Muscle of leg (tissue), 11 donors: ENCODE data around the gene ACAD9. TPM values are rescaled to one million over a fixed set of nuclear protein-coding genes. Genes with fewer than 3 reads are reported as not detected.
"Not testable (repeated sequence)": the region's sequence is repeated elsewhere in the genome, so short reads cannot be mapped to it uniquely, and the experiment has no call there.

Experiments
- DNase-seq: peaks from one replicate; pipeline ENCODE4 v3.0.0; 2013
- H3K27ac ChIP-seq: one replicate; pipeline ENCODE4 v1.5.1; 2013; ENCODE audit warnings: mild to moderate bottlenecking, low read length, control low read depth
- H3K27me3 ChIP-seq: one replicate; pipeline ENCODE4 v1.6.1; 2013; ENCODE audit warnings: low read length; ENCODE audit not compliant: control insufficient read depth, insufficient read depth
- H3K36me3 ChIP-seq: one replicate; pipeline ENCODE4 v1.6.1; 2013; ENCODE audit warnings: low read length; ENCODE audit not compliant: control insufficient read depth, insufficient read depth
- H3K4me1 ChIP-seq: one replicate; pipeline ENCODE4 v1.6.1; 2013; ENCODE audit warnings: low read length; ENCODE audit not compliant: control insufficient read depth, insufficient read depth
- H3K4me3 ChIP-seq: one replicate; pipeline ENCODE4 v1.5.1; 2013; ENCODE audit warnings: low read length, control low read depth
- H3K9me3 ChIP-seq: replicated peaks from 2 replicates; pipeline ENCODE4 v1.6.1; 2013; ENCODE audit warnings: low read depth, low read length; ENCODE audit not compliant: control insufficient read depth
- WGBS: methylation state at CpG from one replicate; pipeline ENCODE4 v1.1.5; 2013; ENCODE audit warnings: missing lambda C conversion rate; ENCODE audit not compliant: insufficient coverage; 5-methylcytosine and 5-hydroxymethylcytosine counted together
- polyA plus RNA-seq, 8 donors: library from polyadenylated mRNA; unstranded; fragments of 120-200 nt; gene quantifications; one replicate each; pipeline versions ENCODE4 v1.2.1 to v1.2.3, GENCODE V29; 2013; ENCODE audit warnings: inconsistent platforms in 1 of 8, low replicate concordance in 1 of 8; ENCODE audit not compliant: insufficient read length in 8 of 8, insufficient read depth in 1 of 8
- total RNA-seq: library from RNA; stranded (reverse); fragments of 120-200 nt; gene quantifications from one replicate; pipeline ENCODE4 v1.2.4, GENCODE V29; 2013

ACAD9 gene
- total and polyA plus RNA-seq, 9 donors, result 22.7 to 30.4 (median 25.6) TPM

DNA sequence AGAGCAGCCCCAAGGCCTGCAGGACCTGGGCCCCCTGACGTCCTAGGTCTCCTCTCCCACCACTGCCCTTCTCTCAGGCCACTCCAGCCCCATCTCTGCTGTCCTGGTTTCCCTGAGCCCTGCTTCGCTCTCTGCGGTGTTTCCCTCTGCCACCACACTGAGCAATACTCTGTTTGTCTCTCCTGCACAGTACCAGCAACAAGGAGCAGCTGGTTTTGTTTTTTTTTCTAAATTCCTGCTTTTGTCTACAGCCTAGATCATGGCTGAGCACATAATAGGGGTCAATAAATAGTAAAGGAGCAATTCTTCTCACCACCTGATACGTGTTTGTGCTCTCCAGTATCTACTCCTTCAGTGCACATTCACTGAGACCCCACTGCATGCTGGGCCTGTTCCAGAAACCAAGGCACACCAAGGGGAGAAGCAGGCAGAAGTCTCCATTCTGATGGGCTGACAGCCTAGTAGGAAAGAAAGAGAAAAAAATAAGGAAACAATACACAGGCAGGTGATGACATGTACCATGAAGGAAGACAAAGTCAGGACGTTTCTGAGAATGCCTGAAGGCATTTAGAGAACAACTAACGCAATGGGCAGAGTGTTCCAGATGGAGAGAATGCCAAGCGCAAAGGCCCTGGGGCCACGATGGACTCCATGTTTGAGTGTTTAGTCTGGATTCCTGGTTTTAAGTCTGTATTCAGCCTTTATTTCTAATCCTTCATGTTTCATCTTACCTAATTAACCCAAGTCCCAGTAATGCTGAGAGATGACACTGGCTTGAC lies 6.0 kb upstream of the ACAD9 start:
- peaks cover 26% of the 10 kb centered on the region for H3K4me1 ChIP-seq
- H3K27ac ChIP-seq, result no peak overlapping the region
- WGBS, result 48% methylated on average over 3 of the region's 8 CpGs
- H3K4me3 ChIP-seq, result no peak overlapping the region
- H3K9me3 ChIP-seq, result no peaks in the 10 kb centered on the region
- no peaks in the 10 kb centered on the region for H3K27me3 ChIP-seq
- DNase-seq, result no peak
- peaks cover 3% of the 10 kb centered on the region for H3K36me3 ChIP-seq

DNA sequence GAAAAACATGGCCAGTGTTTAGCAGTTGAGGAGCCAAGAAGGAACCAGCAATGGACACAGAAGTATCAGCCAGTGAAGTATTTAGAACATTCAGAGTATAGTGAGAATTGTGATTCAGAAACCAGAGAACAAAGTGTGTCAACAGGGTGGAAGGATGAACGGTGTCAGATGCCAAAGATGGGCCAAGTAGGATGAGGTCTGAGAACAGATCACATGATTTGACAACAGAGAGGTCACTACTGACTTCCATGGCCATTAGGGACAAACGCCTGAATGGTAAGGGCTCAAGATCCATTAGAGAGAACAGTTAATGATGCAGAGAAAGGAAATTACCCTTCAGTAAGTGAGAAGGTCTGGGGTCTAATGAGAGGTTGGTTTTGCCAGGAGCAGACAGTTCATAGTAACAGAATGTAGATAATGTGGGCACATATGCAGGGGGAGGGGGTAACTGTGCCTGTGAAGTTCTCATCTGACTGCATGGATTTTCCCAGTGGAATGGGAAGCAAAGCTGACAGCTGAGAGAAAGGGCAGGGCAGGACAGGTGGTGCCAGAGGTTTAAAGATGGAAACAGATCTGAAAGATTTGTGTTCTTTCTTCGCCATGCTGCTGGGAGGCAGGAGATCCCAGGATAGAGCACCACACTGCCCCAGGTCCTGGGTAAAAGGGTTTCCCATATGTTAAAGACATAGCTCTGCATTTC lies 4.8 kb upstream of the ACAD9 start:
- H3K27ac ChIP-seq, result peak overlapping the region; percentile 74
- H3K4me1 ChIP-seq, result peaks cover 27% of the 10 kb centered on the region
- H3K9me3 ChIP-seq, result no peaks in the 10 kb centered on the region
- peaks cover 3% of the 10 kb centered on the region for H3K36me3 ChIP-seq
- no peaks in the 10 kb centered on the region for H3K27me3 ChIP-seq
- H3K4me3 ChIP-seq, result no peak overlapping the region
- DNase-seq, result peak; percentile 27
- 32% methylated on average over 3 of the region's 3 CpGs for WGBS

DNA sequence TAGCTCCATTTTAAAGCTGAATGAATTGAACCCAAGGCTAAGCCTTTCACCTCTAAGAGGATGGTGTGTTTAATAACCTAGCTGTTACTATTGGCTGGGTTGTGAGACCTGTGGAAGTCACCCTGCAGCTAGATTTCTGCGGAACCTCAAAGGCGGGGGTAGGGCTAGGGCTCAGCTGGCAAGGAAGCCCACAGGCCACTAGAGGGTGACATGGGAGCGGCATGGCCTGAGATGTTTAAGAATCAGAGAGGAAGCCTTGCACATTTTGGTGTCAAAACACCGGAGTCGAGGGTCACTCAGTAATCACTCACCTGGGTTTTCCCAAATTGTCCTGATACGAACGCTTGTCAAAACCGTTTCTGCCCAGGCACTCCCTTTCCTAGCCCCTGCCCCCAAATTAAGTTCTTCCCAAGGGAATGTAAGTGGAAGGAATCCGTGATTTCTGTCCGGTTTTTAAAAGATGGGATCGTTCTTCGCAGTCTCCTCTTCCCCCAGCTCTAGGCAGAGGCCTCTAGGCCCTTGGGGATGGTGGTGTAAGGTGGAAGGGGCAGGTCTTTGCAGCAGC lies 3.8 kb upstream of the ACAD9 start:
- DNase-seq, result peak; percentile 34
- peak overlapping the region; percentile 74 for H3K27ac ChIP-seq
- WGBS, result 39% methylated on average over 2 of the region's 12 CpGs

DNA sequence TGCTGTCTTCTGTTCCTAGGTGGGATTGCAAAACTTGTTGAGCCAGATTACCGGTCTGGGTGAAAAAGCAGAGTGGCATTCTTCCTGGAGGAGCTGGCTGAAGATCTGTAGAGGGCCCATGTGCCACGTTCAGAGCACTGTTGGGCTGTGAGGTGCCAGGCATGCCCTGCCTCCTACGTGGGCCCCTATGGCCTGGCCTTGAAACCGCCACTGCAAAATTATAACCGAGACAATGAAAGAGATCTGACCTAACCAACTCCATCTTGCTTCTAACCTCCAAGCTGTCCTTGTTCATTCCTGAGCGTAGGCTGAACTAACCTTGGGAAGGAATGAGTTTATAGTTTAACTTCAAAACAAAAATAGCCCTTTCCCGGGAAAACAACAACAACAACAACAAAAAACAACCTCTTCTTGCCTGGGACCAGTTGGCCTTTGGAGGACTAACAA lies 1.4 kb upstream of the ACAD9 start:
- Histone ChIP-seq H3K27me3 (no peaks in the 10 kb centered on the region), H3K36me3 (peaks cover 21% of the 10 kb centered on the region), H3K27ac (peak overlapping the region; percentile 98), H3K9me3 (no peaks in the 10 kb centered on the region), H3K4me3 (peak overlapping the region; percentile 83), H3K4me1 (peaks cover 37% of the 10 kb centered on the region)
- 86% methylated on average over 2 of the region's 7 CpGs for WGBS
- DNase-seq, result no peak

More for the DNA sequence above, 3.8 kb upstream of the ACAD9 start:
- Histone ChIP-seq H3K27me3 (no peaks in the 10 kb centered on the region), H3K4me3 (no peak overlapping the region), H3K36me3 (peaks cover 3% of the 10 kb centered on the region), H3K9me3 (no peaks in the 10 kb centered on the region), H3K4me1 (peaks cover 35% of the 10 kb centered on the region)

DNA sequence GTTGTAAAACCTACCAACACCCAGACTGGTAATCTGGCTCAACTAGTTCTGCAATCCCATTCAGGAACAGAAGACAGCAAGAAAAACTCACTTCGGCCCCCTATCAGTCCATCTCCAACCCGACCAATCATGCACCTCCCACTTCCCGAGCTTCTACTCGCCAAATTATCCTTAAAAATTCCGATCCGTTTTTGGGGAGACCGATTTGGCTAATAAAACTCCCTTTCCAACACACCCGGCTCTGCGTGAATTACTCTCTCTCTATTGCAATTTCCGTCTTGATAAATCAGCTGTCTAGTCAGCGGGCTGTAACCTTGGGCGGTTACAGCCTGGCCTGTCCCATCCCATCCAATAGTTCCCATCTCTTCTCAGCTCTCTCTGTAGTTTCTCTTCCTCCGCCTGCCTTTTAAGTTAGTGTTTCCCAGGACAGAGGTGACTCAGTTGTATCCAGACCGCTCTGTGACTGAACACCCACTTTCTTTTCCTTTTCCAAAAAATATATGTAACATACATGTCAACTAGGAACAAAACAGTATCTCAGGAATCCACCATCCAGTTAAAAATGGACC lies 780 bp upstream of the ACAD9 start:
- peak overlapping the region; percentile 98 for H3K27ac ChIP-seq
- peaks cover 37% of the 10 kb centered on the region for H3K4me1 ChIP-seq
- DNase-seq, result peak; percentile 68
- peak overlapping the region; percentile 83 for H3K4me3 ChIP-seq
- peaks cover 22% of the 10 kb centered on the region for H3K36me3 ChIP-seq
- 0% methylated on average over 14 of the region's 14 CpGs for WGBS
- H3K27me3 ChIP-seq, result no peaks in the 10 kb centered on the region
- no peaks in the 10 kb centered on the region for H3K9me3 ChIP-seq

DNA sequence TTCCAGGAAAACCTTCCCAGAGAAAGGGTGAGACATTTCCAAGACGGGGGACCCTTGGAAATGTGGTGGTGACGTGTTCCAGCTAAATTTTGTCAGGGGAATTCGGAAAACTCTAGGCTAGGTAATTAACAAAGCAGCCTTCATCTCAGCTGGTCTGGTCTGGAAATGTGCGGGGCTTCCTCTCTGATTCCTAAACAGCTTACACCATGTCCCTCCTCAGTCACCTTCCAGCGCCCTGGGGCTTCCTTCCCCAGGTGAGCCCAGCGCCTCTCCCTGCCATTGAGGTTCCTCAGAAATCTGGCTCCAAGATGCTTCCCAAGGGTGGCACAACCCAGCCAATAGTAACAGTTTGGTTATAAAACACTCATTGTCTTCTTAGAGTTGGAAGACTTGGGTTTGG lies 571 bp downstream of the ACAD9 start:
- 0% methylated on average over 1 of the region's 6 CpGs for WGBS
- H3K27ac ChIP-seq, result peak overlapping the region; percentile 93
- H3K36me3 ChIP-seq, result peaks cover 30% of the 10 kb centered on the region
- H3K27me3 ChIP-seq, result no peaks in the 10 kb centered on the region
- no peak for DNase-seq
- peaks cover 29% of the 10 kb centered on the region for H3K4me1 ChIP-seq
- H3K9me3 ChIP-seq, result no peaks in the 10 kb centered on the region
- H3K4me3 ChIP-seq, result peak overlapping the region; percentile 83

DNA sequence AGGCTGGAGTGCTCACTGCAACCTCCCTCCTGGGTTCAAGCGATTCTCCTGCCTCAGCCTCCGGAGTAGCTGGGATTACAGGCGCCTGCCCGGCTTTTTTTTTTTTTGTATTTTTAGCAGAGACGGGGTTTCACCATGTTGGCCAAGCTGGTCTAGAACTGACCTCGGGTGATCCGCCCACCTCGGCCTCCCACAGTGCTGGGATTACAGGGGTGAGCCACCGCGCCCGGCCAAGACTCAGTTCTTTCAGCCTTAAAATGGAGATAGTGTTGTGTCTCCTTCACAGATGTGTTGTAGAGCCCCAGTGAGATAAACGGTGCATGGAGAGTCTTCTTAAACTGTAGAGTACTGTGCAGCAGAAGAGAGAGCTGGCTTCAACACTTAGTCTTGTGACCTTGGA lies 1.0 kb downstream of the ACAD9 start:
- H3K27me3 ChIP-seq, H3K27ac ChIP-seq, H3K4me3 ChIP-seq, H3K9me3 ChIP-seq, DNase-seq: not testable (repeated sequence)
- H3K4me1 ChIP-seq, result peaks cover 24% of the 10 kb centered on the region
- peaks cover 35% of the 10 kb centered on the region for H3K36me3 ChIP-seq
- WGBS, result 83% methylated on average over 10 of the region's 12 CpGs

DNA sequence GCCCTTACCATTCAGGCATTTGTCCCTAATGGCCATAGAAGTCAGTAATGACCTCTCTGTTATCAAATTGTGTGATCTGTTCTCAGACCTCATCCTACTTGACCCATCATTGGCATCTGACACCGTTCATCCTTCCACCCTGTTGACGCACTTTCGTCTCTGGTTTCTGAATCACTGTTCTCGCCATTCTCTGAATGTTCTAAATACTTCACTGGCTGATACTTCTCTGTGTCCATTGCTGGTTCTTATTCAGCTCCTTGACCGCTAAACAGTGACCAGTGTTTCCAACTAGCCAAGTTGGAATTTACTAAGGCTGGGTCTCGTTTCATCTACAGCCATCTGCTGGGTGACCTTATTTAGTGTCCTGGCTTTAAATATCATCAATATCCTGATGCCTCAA lies 2.2 kb downstream of the ACAD9 start:
- H3K27me3 ChIP-seq, result no peaks in the 10 kb centered on the region
- peaks cover 35% of the 10 kb centered on the region for H3K36me3 ChIP-seq
- DNase-seq, result no peak
- peaks cover 20% of the 10 kb centered on the region for H3K4me1 ChIP-seq
- no peak overlapping the region for H3K27ac ChIP-seq
- no peak overlapping the region for H3K4me3 ChIP-seq
- WGBS, result 89% methylated on average over 6 of the region's 6 CpGs
- no peaks in the 10 kb centered on the region for H3K9me3 ChIP-seq

DNA sequence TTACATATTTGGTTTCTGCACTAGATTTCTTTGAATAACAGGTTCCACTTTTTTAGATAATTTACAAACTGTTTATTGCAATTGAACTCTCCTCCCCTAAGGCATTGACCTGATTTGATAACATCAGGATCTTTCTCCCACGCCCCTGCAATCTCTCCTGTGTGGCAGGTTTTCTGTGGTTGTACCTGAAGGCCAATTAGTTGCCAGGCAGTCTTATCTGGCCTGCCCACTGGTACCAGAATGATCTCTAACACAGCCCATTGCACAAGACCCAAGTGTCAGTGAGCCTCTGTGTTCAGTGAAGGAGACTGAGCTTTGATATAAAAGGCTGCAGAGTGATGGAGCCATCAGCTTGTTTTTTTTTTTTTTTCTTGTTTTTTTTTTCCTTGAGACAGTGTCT lies 3.3 kb downstream of the ACAD9 start:
- no peak overlapping the region for H3K4me3 ChIP-seq
- H3K27me3 ChIP-seq, result no peaks in the 10 kb centered on the region
- peaks cover 39% of the 10 kb centered on the region for H3K36me3 ChIP-seq
- H3K27ac ChIP-seq, result no peak overlapping the region
- WGBS, result no CpG with 5 or more reads among the region's 1 CpG
- DNase-seq, result no peak
- peaks cover 19% of the 10 kb centered on the region for H3K4me1 ChIP-seq
- no peaks in the 10 kb centered on the region for H3K9me3 ChIP-seq

DNA sequence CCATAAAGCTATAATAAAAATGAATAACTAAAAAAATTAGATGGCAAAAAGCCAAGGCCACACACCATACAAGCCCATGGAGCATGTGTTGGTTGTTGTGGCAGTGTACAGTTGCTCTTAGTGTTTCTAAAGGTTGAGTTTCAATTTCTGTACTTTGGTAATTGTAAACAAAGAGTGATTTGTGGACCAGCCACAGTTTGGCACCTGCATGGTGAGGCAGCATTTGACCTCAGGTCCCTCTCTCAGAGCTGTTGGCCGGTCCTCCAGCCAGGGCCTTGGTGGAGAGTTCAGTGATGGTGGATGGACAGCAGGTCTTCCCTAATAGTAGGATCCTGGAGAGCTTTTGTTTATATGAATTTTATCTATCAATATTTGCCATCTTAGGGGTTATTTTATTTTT lies 5.6 kb downstream of the ACAD9 start:
- Histone ChIP-seq H3K27ac (no peak overlapping the region), H3K27me3 (no peaks in the 10 kb centered on the region), H3K36me3 (peaks cover 41% of the 10 kb centered on the region), H3K4me1 (peaks cover 9% of the 10 kb centered on the region), H3K4me3 (no peak overlapping the region), H3K9me3 (no peaks in the 10 kb centered on the region)
- no CpG with 5 or more reads among the region's 1 CpG for WGBS
- DNase-seq, result no peak
